NOMO-1 treated with dmso at 0.1 percent for 144 hours (cell line): ENCODE measurements around the gene NR2F2.
"Not testable (repeated sequence)": the region's sequence is repeated elsewhere in the genome, so short reads cannot be mapped to it uniquely, and the experiment has no call there.

ENCODE experiments used
- DNase-seq: peaks from one replicate; lab custom pipeline; 2025; ENCODE audit not compliant: unreplicated experiment; lab: John Stamatoyannopoulos, UW

The NR2F2 gene

DNA sequence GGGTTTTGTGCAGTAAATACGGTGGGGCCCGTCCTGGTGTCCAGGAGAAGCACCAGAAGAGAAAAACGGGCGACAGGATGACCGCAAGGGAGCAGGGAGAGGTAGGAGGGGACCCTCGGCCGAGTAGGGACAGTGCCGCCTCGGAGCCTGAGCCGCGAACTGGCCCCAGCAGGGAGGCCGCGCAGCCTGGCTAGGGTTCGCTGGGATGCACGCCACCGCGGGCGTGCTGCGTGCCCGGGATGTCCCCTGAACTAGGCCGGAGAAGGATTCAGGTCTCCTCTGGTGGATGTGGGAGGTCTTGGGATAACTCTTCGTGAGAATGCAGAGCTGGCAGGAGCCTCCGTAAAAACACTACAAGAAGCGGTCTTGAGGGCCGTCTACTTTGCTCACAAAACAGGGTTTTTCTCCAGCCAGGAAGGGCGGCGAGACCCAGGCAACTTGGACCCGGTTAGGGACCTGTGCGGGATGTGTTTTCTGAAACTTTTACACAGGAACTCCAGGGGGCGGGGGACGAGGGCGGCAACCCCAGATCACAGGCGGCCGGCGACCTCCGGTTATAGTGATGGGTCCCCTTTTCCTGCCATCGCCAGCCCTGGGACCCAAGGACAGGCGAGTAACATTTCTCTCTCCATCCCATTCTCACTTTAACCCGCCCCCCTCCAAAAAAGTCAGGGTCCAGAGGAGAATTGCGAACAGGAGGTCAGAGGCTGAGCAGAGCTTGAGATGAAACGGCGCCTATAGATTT, 35.5 kb downstream of the NR2F2 start:
- DNase-seq, result no peak

DNA sequence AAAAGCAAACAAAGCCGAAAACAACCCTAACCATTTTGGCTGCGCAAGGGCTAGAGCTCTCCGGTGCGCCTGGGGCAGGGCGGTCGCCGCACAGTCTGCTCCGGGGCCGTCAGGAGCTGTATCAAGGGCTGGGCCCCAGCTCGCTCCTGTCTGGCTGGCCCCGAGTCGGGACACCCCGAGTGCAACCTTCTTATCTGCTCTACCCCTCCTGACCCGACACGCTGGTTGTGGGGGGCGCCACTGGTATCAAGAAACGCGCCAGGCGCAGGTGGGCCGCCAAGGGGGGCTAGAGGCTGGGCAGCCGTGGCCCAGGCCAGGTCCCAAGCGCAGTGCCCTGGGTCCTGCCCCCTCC, 36.0 kb downstream of the NR2F2 start:
- no peak for DNase-seq

DNA sequence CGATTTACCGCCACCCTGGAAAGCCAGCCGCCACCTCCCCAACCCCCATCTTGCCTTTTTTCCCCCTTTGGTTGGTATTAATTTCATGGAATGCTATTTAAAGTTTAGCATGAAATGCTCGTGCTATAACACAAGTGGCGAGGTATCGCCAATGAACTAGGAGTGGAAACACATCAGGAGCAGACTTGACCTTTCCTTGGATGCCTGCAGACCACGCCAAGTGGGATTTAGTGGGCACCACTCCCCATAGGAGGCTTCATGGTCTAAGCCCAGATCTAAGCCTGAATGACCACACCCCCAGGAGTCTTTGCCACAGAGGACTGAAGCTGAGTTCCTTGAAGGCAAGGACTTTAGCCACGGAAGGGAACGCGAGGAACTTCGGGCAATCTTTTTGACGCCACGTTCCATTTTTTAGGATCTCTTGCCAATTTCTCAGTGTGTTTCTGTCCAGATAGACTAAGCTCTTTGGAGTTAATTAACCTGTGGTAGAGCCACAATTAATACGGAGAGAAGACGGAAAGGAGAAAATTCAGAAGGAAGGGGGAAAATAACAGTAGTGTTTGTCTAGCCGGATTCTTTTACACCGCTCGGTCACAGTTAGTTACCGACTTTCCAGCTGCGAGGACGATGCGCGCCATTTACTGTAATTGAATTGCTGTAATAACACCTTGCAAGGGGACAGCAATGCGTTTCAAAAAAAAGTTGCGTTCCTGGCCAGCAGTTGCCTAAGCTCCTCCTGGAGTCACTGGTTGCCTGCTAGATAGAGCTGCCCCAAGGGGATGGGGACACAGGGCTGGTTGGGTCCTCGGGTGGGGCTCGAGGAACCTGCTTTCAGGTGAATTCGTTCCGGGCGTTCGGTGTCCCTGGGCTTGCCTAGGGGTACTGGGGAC, 37.1 kb downstream of the NR2F2 start:
- no peak for DNase-seq

DNA sequence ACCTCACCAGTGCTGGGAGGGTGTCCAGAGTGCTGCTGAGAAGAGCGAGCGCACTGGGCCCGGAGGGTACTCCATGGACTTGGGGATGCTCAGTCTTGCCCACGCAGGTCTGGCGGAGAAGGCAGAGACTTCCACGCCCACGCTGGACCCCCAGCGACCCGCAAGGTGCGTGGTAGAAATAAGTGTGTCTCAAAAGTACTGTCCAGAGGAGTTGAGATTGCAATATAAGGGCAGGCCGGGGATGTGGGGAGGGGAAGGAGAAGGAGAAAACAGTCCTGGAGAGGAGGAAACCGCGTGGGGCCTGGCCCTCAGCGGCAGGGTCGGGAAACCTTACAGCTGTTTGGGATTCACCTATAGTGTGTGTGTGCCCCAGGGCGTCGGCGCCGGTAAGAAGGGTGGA, 38.9 kb downstream of the NR2F2 start:
- no peak for DNase-seq

DNA sequence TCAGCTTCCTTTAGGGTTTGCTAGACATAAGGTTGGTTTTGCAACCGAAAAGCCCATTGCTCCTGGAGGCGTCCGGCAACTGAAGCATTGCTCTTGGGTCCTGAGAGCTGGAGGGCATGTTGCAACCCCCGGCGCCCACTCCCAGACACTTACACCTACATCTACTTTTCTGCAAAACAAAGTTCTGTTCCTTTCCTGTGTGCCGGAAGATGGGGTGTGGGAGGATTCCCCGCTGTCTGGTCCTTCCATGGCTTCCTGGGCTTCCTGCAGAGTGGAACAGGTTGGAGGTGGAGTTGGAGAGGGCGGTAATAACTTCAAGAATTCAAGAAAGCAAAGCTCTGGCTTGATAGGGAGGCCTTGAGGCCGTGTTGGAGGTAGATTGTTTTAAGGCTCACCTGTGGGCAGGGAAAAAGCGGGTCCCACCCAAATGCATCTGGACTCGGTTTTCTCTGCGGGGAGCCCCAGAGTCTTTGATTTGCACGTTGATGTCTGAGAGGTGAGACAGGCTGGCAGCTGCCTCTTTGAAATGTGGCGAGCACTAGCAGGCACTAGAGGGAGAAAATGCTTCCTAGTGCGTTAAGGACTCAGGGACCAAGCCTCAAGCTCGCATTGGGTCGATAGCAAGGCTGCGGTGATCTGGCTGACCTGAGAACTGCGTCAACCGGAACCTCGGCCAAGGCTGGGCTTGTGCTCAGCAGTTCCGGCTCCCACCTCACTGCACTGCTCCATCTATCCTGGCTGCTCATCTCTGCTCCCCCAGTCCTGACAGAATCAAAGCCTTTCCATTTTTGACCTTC, 39.5 kb downstream of the NR2F2 start:
- no peak for DNase-seq

DNA sequence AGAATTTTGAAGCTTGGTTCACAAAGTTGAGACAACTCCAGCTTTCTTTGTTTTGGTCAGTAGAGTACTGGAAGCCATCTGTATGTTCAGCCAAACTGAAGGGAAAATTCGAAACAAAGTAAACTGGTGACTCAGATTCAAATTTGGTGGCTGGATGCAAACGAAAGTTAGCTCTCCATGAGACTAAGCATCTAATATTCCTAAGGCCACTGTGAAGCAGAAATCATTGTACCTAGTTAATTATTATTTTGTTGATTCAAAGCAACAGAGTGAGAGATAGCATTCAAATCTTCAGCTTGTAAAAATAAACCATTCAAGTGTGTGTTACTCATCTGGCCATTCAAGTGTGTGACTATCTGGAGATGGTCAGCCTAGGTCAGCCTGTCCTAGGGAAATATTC, 42.1 kb downstream of the NR2F2 start:
- DNase-seq, result no peak

DNA sequence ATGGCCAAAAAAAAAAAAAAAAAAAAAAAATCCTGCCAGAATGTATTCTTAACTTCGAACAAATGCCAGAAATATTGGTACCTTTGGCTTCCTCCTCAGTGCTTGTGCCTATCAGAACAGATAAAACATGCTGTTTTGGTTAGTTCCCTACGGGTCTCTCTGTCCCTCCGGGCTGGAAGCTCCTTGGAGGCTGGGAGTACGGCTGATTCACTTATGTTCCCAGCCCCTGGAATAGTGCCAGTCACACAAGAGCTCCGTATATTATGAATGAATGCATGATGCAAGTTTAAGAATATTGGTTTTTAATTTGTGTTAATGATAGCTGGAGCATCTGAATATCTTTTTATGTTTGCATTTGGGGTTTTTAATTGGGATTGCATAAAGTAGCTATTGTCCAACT, 44.0 kb downstream of the NR2F2 start:
- DNase-seq, result no peak

DNA sequence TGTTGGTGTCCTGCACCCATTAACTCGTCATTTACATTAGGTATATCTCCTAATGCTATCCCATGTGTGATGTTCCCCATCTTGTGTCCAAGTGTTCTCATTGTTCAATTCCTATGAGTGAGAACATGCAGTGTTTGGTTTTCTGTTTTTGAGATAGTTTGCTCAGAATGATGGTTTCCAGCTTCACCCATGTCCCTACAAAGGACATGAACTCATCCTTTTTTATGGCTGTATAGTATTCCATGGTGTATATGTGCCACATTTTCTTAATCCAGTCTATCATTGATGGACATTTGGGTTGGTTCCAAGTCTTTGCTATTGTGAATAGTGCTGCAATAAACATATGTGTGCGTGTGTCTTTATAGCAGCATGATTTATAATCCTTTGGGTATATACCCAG, 49.1 kb downstream of the NR2F2 start:
- not testable (repeated sequence) for DNase-seq

DNA sequence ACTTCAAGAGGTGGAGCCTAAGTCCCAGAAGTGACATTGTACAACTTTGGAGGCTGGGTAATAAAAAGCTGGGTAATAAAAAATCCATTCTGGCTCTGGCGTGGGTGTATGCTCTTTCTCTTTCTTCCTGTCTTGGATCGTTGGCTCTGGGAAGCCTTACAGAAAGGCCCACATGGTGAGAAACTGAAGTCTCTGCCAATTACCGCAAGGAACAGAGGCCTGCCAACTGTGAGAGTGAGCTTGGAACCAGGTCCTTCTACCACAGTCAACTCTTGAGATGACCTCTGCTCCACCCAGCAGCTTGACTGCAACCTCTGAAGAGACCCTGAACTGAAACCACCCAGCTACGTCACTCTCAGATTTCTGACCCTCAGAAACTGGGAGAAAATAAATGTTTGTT, 51.0 kb downstream of the NR2F2 start:
- no peak for DNase-seq

DNA sequence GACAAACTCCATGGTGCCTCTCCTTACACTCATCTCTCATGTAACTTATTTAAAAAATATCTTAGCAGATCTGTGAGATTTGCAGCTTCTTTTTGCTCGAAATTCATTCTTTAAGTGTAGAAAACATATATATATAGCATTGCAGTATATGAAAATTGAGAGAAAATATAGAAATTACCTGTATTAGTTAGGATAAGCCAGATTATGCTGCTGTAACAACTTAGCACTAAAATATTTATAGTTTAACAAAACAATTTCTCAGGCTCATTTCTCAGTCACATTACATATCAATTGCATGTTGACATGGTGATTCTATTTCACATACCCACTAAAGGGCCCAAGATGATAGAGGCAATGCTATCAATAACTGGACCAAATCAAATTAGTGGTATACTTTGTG, 54.7 kb downstream of the NR2F2 start:
- no peak for DNase-seq

DNA sequence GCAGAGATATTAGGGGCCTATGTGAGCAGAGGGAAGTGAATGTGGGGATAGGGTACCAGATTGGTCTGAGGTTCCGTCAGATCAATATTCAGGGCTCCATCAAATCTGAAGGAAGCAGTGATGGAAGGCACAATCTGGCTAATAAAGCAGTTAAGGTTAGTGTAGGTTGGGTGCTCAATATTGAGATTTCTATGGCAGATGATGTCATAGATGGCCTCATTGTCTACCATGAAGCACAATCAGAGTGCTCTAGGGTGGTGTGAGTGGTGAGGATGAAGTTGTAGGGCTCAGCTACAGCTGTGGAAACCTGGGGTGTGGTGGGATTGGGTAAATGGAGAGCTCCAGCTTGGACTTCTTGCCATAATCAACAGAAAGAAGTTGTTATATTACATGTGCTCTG, 58.2 kb downstream of the NR2F2 start:
- DNase-seq, result no peak
